Glomerular endothelial cell (primary cell): ENCODE measurements around the gene ENTR1. TPM values are rescaled to one million over a fixed set of nuclear protein-coding genes. Genes with fewer than 3 reads are reported as not detected.

Source experiments
- DNase-seq: peaks from one replicate; pipeline ENCODE4 v3.0.0-alpha.2; 2011; ENCODE audit warnings: low read depth, low spot score; ENCODE audit errors: extremely low read depth
- total RNA-seq: library from RNA; depleted of rRNA; stranded (reverse); fragments of >200 nt; gene quantifications from 2 replicates; pipeline ENCODE4 v1.2.3, GENCODE V29; 2015

ENTR1 gene
- total RNA-seq: 41.7 and 53.0 TPM in 2 replicates

DNA sequence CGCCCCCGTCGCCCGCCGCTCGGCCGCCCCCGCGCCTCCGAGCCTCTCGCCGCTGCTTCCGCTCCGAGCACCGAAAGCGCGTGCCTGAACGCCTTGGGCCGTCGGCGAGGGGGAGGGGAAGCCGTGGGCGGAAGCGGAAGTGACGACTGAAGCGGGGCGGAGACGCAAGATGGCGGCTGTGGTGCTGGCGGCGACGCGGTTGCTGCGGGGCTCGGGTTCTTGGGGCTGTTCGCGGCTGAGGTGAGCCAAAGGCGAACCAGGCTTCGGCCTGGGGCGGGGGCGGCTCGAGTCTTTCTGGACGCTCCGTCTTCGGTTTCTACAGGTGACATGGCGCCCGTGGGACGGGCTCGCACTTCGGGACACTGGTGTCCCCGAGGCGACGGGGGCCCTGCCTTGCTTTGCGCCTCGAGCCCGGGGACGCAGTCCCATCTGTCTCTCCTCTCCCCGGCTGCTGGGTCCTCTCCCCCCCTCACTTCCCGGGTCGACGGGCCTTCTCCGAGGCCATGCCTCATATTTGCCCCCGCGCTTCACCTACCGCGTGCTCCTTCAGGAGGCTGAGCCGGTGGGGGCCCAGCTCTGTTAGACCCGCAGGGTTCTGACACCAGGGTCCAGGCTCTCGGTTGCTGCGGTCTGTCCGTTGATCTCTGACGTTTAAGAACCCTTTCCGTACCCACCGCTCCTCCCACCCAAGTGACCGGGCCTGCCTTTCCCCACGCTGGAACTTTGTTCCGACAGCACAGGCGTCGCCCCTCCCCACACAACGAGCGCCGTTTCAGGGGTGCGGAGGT lies at the start of gene ENTR1, which contains the start of gene PMPCA:
TSS of gene ENTR1 (minus strand) at position 115 of the 788 bp plus-strand sequence. CDS start 217 bp downstream, outside the sequence.
TSS of gene PMPCA (plus strand) at position 159 of the 788 bp plus-strand sequence. CDS start at position 170, 11 bp downstream.
- peak; percentile 16 for DNase-seq

DNA sequence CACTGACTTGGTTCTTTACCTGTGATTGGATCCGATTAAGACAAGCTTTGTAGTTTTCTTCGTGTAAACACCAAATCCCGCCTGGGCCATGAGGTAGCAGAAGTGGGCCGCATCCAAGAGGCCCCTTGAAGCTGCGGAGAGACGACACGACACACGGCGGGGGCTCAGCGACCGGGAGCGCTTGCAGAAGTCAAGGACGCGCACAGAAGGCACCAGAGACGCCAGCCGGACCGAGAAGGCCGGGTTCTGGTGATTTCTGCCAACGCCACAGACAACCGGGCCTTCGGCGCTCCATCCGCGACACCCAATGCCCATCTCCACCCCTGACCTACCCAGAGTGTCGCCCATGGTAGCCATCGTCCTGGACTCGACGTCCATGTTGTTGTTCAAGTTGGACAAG lies 49.0 kb upstream of the ENTR1 start:
- DNase-seq: no peak

GRCh38 chr9:136457326-136457725 lies 46.9 kb upstream of the ENTR1 start:
- DNase-seq: no peak

- DNase-seq: no peak
Observed at GRCh38 chr9:136456258-136456657, 45.8 kb upstream of the ENTR1 start.

GRCh38 chr9:136455043-136456002 lies 44.9 kb upstream of the ENTR1 start:
- DNase-seq: no peak

DNA sequence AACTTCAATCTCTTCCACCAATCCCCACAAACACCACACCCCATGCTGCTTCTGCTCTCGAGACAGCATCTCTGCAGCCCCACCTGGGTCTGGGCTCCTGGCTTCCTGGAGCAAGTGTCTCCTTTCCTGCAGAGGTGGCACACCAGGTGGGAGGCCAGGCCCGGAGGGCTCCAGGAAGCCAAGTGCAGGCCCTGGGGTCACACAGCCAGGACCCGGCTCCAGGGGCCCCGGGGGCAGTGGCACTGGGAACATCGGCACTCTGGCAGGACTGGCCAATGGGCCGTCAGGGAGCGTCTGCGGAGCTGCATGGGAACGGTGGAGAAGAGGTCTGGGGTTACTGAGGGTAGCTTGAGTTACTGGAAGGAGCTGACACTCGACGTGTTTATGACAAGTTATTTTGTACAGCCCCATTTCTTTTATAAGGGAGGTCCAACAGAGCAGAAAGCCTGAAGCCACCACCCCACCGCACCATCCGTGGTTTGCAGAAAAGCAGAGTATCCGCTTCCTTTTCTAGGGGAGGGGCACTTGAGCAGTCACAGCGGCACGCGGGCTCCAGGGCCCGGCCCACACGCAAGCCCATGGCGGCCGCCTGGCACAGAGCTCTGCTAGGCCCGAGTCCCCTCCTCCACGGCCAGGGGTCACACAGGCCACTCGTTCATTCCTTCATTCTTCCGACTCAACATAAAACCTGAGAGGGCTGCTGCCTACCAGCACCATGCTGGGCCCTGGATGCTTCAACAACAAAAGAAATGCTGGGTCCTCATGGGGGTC lies 43.8 kb upstream of the ENTR1 start:
- no peak for DNase-seq

- DNase-seq: no peak
Observed at GRCh38 chr9:136453326-136453725, 42.9 kb upstream of the ENTR1 start.

DNA sequence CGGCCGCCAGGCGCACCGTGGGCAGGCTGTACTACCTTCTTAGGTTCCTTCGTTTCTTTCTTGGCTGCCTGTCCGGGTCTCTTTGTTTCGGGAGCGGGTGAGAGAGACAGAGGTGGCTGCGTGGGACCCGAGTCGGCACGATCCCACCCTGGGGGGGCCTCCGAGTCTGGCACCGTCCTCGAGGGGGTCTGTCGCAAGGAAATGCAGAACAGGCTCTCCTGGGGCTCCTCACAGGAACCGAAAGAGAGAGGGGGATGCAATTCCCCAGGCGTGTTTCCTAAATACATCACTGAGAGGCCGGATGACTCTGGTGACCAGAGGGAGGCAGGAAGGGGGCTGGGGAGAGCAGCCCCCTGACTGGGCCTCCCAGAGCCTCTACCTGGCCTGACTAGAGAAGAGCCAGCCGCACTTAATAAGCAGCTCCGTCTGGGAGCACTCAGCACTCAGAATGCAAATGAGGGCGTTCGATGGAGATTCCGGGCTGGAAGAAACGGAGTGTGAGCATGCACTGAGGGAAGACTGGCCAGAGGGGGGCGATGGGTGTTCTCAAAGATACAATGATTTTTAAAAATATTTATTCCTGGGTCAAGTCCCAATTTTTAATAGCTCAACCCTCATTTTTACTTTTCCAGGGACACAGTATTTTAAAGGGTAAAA lies 40.9 kb upstream of the ENTR1 start:
- no peak for DNase-seq

DNA sequence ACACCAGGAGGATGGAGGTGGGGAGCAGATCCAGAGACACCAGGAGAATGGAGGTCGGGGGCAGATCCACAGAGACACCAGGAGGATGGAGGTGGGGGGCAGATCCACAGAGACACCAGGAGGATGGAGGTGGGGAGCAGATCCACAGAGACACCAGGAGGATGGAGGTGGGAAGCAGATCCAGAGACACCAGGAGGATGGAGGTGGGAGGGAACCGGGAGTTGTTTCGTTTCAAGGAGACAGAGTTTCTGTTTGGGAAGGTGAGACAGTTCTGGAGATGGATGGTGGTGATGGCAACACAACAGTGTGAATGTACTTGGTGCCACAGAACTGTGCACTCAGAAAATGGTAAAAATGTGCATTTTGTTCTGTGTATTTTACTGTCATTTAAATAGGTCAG lies 38.2 kb upstream of the ENTR1 start:
- no peak for DNase-seq

- no peak for DNase-seq
Observed at GRCh38 chr9:136447173-136447778, 36.9 kb upstream of the ENTR1 start.

- DNase-seq: no peak
Observed at GRCh38 chr9:136445799-136446198, 35.4 kb upstream of the ENTR1 start.

- DNase-seq: no peak
Observed at GRCh38 chr9:136444102-136444501, 33.7 kb upstream of the ENTR1 start.

- DNase-seq: no peak
Observed at GRCh38 chr9:136443687-136444086, 33.3 kb upstream of the ENTR1 start.

- DNase-seq: no peak
Observed at GRCh38 chr9:136443087-136443486, 32.7 kb upstream of the ENTR1 start.

- no peak for DNase-seq
Observed at GRCh38 chr9:136442265-136442664, 31.9 kb upstream of the ENTR1 start.

- DNase-seq: no peak
Observed at GRCh38 chr9:136441681-136442245, 31.3 kb upstream of the ENTR1 start.

DNA sequence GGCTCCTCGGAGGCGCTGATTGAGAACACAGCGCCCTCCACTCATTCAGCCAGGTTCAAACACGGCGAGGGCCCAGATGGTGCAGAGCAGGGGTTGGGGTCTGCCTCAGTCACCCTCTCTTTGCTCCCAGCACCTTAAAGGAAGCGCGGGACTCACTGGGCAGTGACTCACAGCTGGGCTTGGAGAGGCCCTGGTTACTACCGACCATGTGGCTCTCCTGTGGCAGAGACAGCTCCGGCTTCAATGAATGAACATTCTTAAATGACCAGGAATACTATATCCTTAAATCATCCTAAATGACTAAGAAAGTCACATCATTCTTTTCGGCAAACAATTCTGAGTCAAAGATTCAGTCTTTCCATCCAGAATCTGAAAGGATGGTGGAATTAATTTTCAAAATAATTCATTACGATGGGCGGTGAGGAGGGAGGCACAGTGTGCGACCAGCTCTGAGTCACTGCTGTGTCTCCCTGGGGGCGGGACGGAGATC lies 30.8 kb upstream of the ENTR1 start:
- DNase-seq: no peak

DNA sequence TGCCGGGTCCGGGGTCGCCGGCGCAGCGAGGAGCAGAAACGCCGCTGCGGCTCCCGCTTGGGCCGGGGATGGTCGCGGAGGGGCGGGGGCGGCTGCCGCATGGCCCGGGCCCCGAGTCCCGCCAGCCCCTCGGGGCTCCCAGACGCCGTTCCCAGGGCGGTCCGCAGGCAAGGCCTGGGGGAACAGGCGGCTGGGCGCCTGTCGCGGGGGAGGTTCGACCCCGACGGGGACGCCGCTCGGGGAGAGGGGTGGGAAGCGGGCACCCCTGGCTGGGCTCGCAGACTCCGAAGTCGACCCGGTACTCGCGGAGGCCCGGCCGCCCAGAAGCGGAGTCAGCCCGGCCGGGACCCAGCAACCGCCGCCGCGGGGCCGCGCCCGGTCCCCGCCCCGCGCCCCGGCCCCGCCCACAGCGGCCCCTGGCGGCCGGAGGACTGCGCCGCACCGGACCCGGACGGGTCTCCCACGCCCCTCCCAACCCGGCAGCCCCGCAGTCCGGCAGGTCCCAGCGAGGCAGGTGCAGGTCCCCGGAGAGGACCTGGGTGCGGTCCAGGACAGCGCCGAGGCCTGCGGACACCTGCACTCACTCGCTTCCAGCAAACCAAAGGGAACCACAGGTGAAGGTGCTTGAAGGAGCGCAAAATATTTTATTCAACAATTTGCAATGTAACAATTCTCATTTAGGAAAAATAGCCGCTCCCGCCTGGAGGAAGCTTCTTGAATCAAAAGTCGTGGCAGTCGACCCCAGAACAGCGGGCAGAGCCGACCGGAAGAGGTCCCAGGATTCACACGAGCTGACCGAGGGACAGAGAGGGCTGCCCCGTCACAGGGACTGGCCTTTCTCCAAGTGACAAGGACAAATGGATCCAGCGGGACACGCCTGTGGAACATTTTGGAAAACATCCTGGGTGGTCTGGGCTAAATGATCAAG lies 29.3 kb upstream of the ENTR1 start, which contains the start of gene INPP5E:
TSS of gene INPP5E (minus strand) at position 365 of the 928 bp plus-strand sequence. CDS start 426 bp downstream, outside the sequence.
- no peak for DNase-seq
